ENCODE results near the gene PLS1.

Gene PLS1

GRCh38 chr3:142641504-142641903 is 45.3 kb downstream of the PLS1 start:
- no peak for DNase-seq (ENCODE audit: low read depth in 2 of 2)

GRCh38 chr3:142642956-142643355 is 46.8 kb downstream of the PLS1 start:
- DNase-seq (ENCODE audit: low read depth in 2 of 2) = no peak

DNA sequence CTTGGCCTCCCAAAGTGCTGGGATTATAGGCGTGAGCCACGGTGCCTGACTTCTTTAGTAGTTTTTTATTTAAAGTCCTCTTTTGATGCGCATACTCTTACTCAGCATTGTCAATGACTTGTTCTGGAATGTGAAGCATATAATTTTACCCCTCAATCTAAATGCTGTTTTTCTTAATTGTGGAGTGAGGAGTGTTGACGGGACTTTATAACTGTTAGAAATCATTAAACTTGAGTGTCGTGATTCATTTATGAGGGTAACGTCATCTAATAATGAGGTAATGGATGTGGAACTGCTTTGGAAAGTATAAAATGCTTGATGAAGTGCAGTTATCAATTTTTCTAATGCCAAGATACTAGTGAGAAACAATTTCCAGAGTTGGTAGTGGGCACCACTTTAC is 48.3 kb downstream of the PLS1 start:
- DNase-seq (ENCODE audit: low read depth in 2 of 2) = no peak

DNA sequence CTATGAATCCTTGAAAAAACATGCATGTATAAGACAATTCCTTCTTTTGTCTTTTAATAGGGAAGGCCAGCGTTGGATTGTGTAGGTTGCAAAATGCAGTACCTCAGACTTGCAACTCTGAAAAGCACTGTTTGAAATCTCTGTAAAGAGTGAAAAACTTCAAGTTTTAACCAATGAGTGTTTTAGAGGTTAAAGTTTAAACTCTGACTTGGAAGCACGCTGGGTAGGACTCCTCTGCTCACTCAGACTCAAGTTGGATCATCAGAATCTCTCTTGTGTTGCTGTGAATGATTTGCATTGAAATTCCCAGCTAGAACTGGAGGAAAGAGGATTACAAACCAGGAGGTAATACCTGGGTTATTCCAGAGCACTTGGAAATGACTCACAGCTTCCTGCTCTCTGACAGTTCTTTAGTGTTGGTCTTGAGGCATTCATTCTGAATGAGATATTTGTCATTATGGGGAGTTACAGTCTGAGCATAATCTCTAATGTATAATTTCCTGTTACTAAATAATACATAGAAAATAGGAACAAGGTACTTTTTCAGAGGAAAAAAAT is 49.1 kb downstream of the PLS1 start:
- DNase-seq (ENCODE audit: low read depth in 2 of 2) = no peak

DNA sequence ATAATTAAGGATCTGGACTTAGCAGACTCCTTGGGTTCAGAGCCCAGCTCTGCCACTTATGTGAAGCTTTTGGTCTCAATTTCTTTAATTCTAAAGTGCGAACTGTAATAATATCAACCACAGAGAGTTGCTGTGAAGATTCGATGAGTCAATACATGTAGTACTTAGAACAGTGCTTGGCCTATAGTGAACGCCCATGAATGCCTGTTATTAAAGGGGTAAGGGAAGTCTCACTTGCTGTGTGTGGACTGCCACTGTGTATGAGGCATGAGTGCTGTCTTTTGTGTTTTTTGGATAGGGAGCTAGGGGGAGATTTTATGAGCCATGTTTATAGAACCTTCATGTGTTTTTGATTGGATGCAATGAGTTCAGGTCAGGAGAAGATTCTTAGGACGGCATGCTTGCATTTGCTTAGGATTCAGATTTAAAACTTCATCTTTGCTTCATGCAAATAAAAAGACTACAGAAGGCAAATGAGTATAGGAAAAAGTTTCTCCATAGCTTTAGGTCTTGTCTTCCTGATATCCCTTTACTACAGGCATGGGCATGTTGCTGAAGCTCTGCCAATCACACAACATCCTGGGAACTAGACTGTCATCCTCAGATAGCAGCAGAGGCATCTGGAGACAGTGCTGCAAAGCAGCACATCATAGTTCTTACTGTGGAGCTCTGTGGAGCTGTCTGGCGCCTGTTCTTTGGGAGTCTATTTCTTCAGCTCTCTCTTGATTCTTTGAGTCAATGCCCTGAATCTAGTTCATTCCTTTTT is 50.0 kb downstream of the PLS1 start:
- no peak for DNase-seq (ENCODE audit: low read depth in 2 of 2)

GRCh38 chr3:142647856-142648255 is 51.7 kb downstream of the PLS1 start:
- DNase-seq (ENCODE audit: low read depth in 2 of 2) = no peak

DNA sequence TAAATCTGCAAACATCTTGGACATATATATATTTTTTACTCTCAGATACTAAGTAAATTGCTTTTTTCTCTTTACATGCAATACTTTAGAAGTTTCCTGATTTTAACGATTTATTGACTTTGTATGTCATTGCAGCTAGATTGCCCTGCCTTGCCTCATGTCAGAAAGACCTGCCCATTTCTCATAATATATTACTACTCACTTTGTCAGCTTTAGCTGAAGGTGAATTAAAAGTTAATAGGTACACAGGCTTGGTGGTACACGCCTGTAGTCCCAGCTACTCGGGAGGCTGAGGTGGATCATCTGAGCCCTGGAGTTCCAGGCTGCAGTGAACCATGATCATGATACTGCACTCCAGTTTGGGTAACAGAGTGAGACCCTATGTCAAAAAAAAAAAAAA is 52.8 kb downstream of the PLS1 start:
- no peak for DNase-seq (ENCODE audit: low read depth in 2 of 2)

GRCh38 chr3:142650001-142650693 is 54.0 kb downstream of the PLS1 start:
- DNase-seq (ENCODE audit: low read depth in 2 of 2) = no peak

DNA sequence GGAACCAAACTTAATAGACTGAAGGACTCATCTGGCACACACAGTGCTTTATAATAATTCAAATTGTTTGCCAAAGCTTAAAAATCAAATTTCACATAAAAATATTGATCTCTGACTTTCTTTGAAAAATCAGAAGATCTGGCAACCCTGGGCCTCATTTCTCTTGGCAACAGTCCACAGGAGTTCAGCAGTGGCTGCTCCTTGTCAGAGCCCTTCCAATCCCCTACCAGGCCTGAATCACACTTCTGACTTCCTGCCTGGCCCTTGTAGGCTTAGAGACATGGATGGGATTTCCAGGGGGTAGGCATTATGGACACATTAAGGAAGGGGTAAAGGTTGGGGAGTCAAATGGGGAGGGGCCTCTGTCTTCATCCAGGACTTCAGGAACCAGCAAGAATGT is 55.5 kb downstream of the PLS1 start:
- DNase-seq (ENCODE audit: low read depth in 2 of 2) = no peak

DNA sequence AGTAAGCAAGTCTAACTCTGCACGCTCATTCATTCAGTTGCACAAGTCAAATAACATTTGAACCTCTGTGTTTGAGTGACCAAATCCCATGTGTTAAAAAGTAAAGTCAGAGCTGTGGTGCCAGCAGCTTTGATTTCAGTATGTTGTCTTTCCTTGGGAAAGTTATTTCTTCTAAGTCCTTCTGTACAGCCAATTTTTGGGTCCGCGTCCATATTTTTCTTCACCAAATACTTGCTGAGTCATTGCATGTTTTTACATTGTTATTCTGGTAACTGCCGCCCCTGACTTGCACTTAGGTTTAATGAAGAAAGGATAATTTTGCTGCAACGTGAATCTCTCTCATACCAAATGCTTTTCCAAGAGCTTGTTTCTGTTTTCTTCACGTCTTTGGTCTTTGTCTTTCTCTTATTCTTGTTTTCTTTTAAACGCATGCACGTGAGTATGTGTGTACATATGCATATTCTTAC is 56.7 kb downstream of the PLS1 start:
- no peak for DNase-seq (ENCODE audit: low read depth in 2 of 2)

DNA sequence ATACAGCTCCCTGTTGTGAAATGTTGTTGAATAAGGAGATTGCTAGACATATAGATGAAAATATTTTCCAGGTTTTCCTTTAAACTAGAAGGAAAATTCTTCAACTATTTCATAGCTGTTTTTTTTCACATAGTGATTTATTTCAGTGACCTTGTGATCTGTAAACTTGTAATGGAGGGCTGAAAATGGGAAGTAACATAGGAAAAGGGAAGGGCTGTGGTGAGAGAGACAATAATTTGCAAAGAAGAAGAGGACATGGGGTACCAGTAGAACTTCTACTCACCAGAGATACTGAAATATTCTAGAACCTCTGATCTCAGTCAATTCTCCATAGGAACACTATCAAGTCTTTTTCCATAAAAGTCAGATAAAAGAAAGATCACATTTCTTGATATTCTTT is 60.4 kb downstream of the PLS1 start:
- no peak for DNase-seq (ENCODE audit: low read depth in 2 of 2)

- DNase-seq (ENCODE audit: low read depth in 2 of 2) = no peak
Observed at GRCh38 chr3:142657033-142657432, 60.8 kb downstream of the PLS1 start.

- DNase-seq (ENCODE audit: low read depth in 2 of 2) = no peak
Observed at GRCh38 chr3:142660383-142660782, 64.2 kb downstream of the PLS1 start.

- DNase-seq (ENCODE audit: low read depth in 2 of 2) = no peak
Observed at GRCh38 chr3:142660893-142661292, 64.7 kb downstream of the PLS1 start.

DNA sequence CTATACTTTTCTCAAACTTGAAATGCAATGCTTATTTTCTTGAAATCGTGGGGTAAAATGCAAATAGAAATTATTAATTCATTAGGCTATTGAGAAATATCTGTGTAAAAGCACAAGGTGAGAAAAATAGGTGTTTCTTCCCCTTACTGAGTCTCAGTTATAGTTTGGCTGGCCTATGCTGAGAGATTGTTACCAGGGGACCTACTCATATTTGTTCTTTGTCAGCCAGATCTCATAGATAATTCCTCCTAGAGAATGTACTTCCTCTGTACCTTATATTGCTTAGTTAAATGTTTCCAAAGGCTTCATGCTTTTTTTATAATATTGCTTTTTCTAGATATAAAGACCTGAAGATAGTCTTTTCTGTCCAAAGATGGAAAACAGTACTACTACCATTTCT is 67.7 kb downstream of the PLS1 start:
- DNase-seq (ENCODE audit: low read depth in 2 of 2) = no peak

DNA sequence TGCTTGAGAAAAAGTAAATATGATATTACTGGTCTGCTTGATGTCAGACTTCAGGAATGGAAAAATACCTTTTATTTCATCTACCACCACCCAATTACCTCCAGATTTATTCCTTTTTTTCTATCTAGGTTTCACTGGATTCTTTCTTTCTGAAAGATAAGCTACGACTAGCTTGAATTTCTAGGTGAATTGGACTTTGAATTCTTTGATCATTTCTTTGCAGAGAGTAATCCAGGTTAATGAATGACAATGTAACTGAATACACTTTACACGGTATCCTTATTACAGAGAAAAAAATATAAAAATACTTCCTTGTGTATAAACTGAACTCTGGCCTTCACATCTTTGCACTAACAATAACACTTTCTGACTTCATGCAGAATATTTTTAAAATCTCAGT is 68.1 kb downstream of the PLS1 start:
- DNase-seq (ENCODE audit: low read depth in 2 of 2) = no peak

DNA sequence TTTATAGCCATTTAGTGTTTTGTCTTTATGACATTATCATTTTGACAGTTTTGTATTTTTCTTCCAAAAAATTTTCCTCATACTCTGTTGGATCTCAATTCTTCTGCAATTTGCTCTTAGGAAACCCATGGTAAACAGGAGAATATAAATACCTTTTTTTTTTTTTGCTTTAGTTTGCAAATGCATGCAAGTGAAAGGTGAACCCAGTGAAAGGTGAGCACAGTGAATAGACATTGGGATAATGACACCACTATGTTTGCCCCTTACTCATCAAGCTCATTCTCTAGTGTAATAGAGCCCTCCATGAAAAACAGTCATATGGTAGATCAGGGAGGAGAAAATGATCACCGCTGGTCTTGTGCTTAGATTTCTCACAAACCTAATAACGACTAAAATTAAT is 68.6 kb downstream of the PLS1 start:
- no peak for DNase-seq (ENCODE audit: low read depth in 2 of 2)

GRCh38 chr3:142670120-142670519 is 73.9 kb downstream of the PLS1 start:
- DNase-seq (ENCODE audit: low read depth in 2 of 2) = no peak

DNA sequence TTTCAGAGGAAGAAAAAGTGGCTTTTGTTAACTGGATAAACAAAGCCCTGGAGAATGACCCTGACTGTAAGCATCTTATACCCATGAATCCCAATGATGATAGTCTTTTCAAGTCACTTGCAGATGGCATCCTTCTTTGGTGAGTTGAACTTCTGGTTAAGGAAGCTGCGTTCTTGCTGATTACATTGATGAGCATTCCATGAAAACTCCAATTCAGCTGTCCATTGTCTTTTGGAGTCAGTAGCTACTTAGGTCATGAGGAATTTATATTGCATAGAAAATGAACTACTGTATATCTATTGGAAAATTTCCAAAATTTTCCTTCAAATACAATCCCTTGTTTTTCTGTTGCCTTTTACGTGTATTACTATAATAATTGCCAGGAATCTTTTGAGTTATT is 80.0 kb downstream of the PLS1 start:
- DNase-seq (ENCODE audit: low read depth in 2 of 2) = no peak

- DNase-seq (ENCODE audit: low read depth in 2 of 2) = no peak
Observed at GRCh38 chr3:142680710-142681109, 84.5 kb downstream of the PLS1 start.

GRCh38 chr3:142690613-142691012 is 94.4 kb downstream of the PLS1 start:
- DNase-seq (ENCODE audit: low read depth in 2 of 2) = no peak

GRCh38 chr3:142691527-142691926 is 95.3 kb downstream of the PLS1 start:
- DNase-seq (ENCODE audit: low read depth in 2 of 2) = no peak

Measured in activated CD8-positive, alpha-beta memory T cell treated with anti-CD3 and anti-CD28 coated beads for 4 hours (primary cell).